ENCODE data around the gene CRABP2. TPM values are rescaled to one million over a fixed set of nuclear protein-coding genes. Genes with fewer than 3 reads are reported as not detected.

Gene CRABP2
- total and polyA plus RNA-seq, 2 donors (not counting 3 experiments of a cell fraction or from before 2014, with no cell fraction given), result 0.32 to 1.0 TPM

DNA sequence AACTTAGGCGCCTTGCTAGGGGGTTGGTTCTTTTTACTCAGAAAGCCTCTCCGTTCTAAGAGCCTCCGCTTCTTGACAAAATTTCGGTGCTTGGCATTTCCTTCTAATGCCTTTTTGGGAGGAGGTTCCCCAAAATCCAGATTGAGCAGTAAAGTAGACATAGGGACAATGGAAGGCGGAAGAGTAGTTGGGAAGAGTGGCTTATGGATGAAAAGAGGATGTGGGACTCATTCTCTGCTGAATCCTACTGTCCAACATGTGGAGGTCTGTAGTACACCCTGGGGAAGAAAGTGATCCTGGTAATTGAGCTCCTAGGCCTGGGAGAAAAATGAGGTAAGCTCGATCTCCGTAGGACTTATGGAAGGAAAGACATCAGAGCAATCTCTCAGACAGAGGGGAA is 22.1 kb upstream of the CRABP2 start:
- no peak for FAIRE-seq
- Histone ChIP-seq H3K9ac (replicated peaks; ENCODE audit: extremely low read depth, insufficient read depth, low read length) (peak overlapping the region; percentile 70), H3K79me2 (ENCODE audit: control insufficient read depth, insufficient read depth, low read length) (peaks cover 55% of the 10 kb centered on the region), H3K27me3 (ENCODE audit: control insufficient read depth in 2 of 2, insufficient read depth in 2 of 2, low read length in 2 of 2) (no peaks in the 10 kb centered on the region), H3K27ac (ENCODE audit: insufficient read depth, low read depth, low read length) (peak overlapping the region; percentile 54), H4K20me1 (replicated peaks; ENCODE audit: control insufficient read depth, extremely low read depth, insufficient read depth, low read length) (peaks cover 7% of the 10 kb centered on the region), H3K36me3 (ENCODE audit: control insufficient read depth in 2 of 2, extremely low read depth in 1 of 2, insufficient read depth in 2 of 2, low read length in 2 of 2) (peaks cover 10 to 18% of the 10 kb centered on the region in 2 experiments), H3K9me3 (replicated peaks; ENCODE audit: control insufficient read depth, insufficient read depth, low read length) (no peaks in the 10 kb centered on the region), H3K9me1 (replicated peaks; ENCODE audit: control insufficient read depth, extremely low read depth, insufficient read depth, low read length) (no peaks in the 10 kb centered on the region), H3K4me2 (ENCODE audit: insufficient read depth, low read length) (peak overlapping the region; percentile 89), H3K4me1 (ENCODE audit: control insufficient read depth, extremely low read depth, insufficient read depth, low read length) (peaks cover 32% of the 10 kb centered on the region), H3K4me3 (replicated peaks in 1 of 3; ENCODE audit: insufficient read depth in 1 of 3, low read depth in 1 of 3, low read length in 3 of 3) (peak overlapping the region; percentile 29 to 94 (median 79)), H2AFZ (ENCODE audit: low read depth, low read length) (no peak overlapping the region)
- DNase-seq (ENCODE audit: low read depth, low spot score), result no peak
- CTCF ChIA-PET, result interaction anchor here (0.7 to 5.3 kb wide), 21 partner anchors 13 to 200 kb away, joined by 3 to 546 read pairs (median 45); partner anchors contain the start of genes CRABP2, HDGF, INSRR and MRPL24
- intact Hi-C loops (cut with micrococcal nuclease) (no loop called here), dilution Hi-C loops (cut with MboI; ENCODE audit: extremely low pct_ligation_motif_present, low sequenced_read_pairs) (no loop called here)
- POLR2A ChIA-PET, result no interaction called here
- TF ChIP-seq GATA2 (IDR thresholded peaks at IDR 0.05; ENCODE audit: insufficient read depth, insufficient read length, low read depth, low read length) (no peak), JUN (IDR thresholded peaks at IDR 0.05; ENCODE audit: borderline replicate concordance, insufficient read depth, insufficient read length, low read depth) (no peak), FOS (IDR thresholded peaks at IDR 0.05; ENCODE audit: borderline replicate concordance, insufficient read depth, low read length) (no peak), MYC (IDR thresholded peaks at IDR 0.05; ENCODE audit: low read depth, low read length) (no peak), EZH2 (IDR thresholded peaks at IDR 0.05; ENCODE audit: borderline replicate concordance, low read depth, low read length, severe bottlenecking) (no peak), POLR2AphosphoS5 (IDR thresholded peaks at IDR 0.05; ENCODE audit: insufficient read depth, low read depth, low read length) (no peak), POLR2A (IDR thresholded peaks at IDR 0.05; ENCODE audit: low read depth, low read length) (no peak), MAX (IDR thresholded peaks at IDR 0.05; ENCODE audit: insufficient read depth, insufficient read length) (no peak)
- TF ChIP-seq, protein P1, sequence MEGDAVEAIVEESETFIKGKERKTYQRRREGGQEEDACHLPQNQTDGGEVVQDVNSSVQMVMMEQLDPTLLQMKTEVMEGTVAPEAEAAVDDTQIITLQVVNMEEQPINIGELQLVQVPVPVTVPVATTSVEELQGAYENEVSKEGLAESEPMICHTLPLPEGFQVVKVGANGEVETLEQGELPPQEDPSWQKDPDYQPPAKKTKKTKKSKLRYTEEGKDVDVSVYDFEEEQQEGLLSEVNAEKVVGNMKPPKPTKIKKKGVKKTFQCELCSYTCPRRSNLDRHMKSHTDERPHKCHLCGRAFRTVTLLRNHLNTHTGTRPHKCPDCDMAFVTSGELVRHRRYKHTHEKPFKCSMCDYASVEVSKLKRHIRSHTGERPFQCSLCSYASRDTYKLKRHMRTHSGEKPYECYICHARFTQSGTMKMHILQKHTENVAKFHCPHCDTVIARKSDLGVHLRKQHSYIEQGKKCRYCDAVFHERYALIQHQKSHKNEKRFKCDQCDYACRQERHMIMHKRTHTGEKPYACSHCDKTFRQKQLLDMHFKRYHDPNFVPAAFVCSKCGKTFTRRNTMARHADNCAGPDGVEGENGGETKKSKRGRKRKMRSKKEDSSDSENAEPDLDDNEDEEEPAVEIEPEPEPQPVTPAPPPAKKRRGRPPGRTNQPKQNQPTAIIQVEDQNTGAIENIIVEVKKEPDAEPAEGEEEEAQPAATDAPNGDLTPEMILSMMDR (IDR thresholded peaks at IDR 0.05; ENCODE audit: extremely low read depth in 1 of 2, insufficient read depth in 1 of 2, low read depth in 1 of 2, low read length in 2 of 2), result no peak
- BruUV-seq (replicated peaks), result no TSS peak

Measured in endothelial cell of umbilical vein (primary cell).